Camera-type eye (tissue), 1 donor: Measurements from ENCODE around the gene ARHGAP8. TPM values are rescaled to one million over a fixed set of nuclear protein-coding genes. Genes with fewer than 3 reads are reported as not detected.

Source experiments
- total RNA-seq: library from RNA; depleted of rRNA; stranded (reverse); fragments of >200 nt; gene quantifications from one replicate; pipeline ENCODE4 v1.2.3, GENCODE V29; 2014

Gene ARHGAP8
- total RNA-seq = 3.2 TPM

DNA sequence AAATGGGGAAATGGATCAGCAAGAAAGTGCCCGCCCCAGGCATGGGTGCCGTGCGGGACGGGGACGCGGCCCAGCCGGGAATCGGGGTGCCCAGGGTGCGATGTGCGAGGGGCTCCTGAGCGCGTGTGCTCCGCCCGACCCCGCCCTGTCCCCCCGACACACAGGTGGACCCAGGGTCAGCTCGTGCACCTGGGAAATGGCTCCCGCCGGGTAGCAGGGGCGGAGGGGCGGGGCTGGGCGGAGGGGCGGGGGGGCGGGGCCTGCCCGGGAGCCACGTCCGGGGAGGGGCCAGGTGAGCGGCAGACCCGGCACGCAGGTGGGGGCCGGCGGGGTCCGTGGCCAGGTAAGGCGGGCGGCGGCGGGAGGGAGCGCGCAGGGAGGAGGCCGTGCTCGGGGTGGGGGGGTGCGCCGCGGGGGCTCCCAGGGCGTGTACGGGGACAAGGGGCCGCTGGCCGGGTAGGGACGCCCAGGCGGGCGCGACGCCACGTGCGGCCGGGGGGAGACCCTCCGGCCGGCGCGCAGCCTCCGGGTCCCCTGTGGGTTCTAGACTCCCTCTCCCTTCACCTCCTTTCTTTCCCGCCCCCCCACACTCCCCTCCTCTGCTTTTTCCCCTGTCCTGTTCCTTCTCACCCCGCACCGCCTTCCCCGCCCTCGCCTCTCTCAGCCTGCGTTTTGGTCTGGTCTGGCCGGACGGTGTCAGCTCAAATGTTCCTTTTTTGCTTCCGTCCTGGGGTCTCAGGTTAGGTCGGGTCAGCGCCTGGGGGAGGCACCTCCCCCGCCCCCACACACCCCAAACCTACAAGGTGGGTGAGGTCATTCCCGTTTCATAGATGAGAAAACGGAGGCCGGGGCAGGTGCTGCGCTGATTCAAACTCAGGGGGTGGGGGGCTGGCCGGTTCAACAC, at the start of gene ARHGAP8:
Gene ARHGAP8 (plus strand): TSS at position 291 of the 904 bp plus-strand sequence. CDS start 33,953 bp downstream, outside the sequence.

Other genes with a start within 250 kb of the ARHGAP8 start
- 19.2 TPM for gene PRR5, start 50.4 kb upstream of the ARHGAP8 start, total RNA-seq